SK-N-SH treated with all-trans-retinoic acid at 6 μM for 48 hours (cell line): ENCODE measurements around the gene ARHGDIA.

Source experiments
- ARNTL ChIP-seq: fragments of 450-650 bp; formaldehyde crosslinking; IDR thresholded peaks from 2 replicates; pipeline ENCODE4 v1.5.0; 2020; ENCODE audit warnings: low read depth, mild to moderate bottlenecking, moderate library complexity, borderline replicate concordance
- CREB5 ChIP-seq: fragments of 250-450 bp; sonication (Bioruptor Pico); IDR thresholded peaks from 2 replicates; pipeline ENCODE4 v1.5.1; 2020; ENCODE audit warnings: low read depth, mild to moderate bottlenecking, moderate library complexity
- GLIS3 ChIP-seq: fragments of 250-450 bp; sonication (Bioruptor Pico); IDR thresholded peaks from 2 replicates; pipeline ENCODE4 v1.5.0; 2020; ENCODE audit warnings: mild to moderate bottlenecking, moderate library complexity
- PATZ1 ChIP-seq: fragments of 250-450 bp; sonication (Bioruptor Pico); IDR thresholded peaks from 2 replicates; pipeline ENCODE4 v1.8.0; 2020; ENCODE audit warnings: mild to moderate bottlenecking, moderate library complexity, borderline replicate concordance
- POU6F1 ChIP-seq: fragments of 250-450 bp; sonication (Bioruptor Pico); IDR thresholded peaks from 2 replicates; pipeline ENCODE4 v1.8.0; 2021; ENCODE audit warnings: low read depth, mild to moderate bottlenecking, moderate library complexity, borderline replicate concordance
- PPARA ChIP-seq: fragments of 250-450 bp; sonication (Bioruptor Pico); IDR thresholded peaks from 2 replicates; pipeline ENCODE4 v1.5.0; 2020; ENCODE audit warnings: mild to moderate bottlenecking, borderline replicate concordance

- TF ChIP-seq ARNTL: no peak
- TF ChIP-seq GLIS3: no peak
- TF ChIP-seq PATZ1 (CRISPR knock-in tag): no peak
- no peak for TF ChIP-seq CREB5
- no peak for TF ChIP-seq PPARA (CRISPR knock-in tag)
- no peak for TF ChIP-seq POU6F1 (CRISPR knock-in tag)
Measured at GRCh38 chr17:81843713-81844326, 27.3 kb downstream of the ARHGDIA start.
